Suppressor macrophage treated with lipopolysaccharide for 4 hours (primary cell): Measurements from ENCODE around the gene DMRT3.
"Not testable (repeated sequence)": the region's sequence is repeated elsewhere in the genome, so short reads cannot be mapped to it uniquely, and the experiment has no call there.

Source experiments
- DNase-seq: peaks from one replicate; pipeline ENCODE4 v3.0.0-alpha.2; 2020

The DMRT3 gene

DNA sequence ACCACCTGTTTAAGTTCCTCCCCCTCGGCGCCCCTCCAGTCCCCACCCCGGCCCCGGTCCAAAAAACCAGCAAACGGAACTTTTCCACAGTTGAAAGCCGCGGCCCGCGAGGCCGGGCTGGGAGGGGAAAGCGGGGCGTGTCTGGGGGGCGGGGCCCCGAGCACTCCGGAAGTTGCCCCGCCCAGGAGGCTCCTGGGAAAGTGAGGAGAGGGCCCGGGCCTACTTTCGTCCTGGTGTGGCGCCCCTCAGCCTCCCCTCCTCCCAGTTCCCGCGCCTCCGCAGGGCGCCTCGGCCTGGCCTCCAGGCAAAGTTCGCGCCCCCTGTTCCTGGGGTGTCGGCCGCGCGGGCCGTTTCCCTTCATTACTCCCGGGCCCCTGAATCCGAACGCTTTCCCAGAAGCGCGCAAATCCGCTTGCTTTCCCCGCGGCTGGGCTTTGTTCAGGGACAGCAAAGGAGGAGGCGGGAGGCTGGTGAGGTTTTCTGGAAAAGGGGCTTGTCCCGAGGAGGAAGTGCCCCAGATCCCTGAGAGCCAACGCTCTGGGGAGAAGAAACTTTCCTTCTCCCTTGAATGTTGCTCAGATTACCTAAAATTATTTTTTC is 4.5 kb upstream of the DMRT3 start:
- DNase-seq = peak; percentile 47

DNA sequence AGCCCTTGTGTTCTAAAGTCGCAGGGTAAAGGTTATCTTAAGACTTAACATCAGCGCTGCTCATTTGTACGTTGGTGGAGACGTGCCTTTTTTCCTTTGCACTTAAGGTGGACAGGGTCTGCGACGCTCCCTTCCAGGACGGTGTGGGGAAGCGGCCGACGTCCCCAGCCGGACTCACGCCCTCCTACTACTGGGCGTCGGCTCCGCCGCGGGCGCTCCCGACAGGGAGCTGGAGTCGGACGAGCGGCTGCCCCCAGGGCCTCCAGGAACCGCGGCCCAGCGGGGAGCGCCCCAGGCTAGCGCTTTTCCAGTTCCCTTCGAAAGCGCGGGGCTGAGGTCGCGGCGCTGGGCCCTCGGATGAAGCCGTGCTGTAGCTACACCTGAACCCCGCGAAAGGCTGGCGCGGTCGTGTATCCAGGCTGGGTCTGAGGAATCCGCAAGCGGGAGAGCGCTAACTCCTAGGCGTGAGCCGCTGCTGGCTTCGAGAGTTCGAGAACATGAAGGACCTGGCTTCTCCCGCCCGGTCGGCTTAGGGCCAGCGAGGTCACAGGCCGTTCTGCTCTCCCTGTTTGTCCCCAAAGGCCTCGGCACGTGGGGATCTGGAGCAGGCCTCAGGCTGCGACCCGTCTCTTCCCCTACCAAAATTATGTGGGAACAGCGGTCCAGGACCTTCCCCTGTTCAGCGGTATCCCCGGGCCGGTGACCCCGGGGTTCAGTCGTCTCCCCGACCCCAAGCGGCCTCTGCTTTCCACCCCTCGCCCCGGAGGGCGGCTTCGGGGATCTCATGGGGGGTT is 3.8 kb upstream of the DMRT3 start:
- DNase-seq = peak; percentile 13

DNA sequence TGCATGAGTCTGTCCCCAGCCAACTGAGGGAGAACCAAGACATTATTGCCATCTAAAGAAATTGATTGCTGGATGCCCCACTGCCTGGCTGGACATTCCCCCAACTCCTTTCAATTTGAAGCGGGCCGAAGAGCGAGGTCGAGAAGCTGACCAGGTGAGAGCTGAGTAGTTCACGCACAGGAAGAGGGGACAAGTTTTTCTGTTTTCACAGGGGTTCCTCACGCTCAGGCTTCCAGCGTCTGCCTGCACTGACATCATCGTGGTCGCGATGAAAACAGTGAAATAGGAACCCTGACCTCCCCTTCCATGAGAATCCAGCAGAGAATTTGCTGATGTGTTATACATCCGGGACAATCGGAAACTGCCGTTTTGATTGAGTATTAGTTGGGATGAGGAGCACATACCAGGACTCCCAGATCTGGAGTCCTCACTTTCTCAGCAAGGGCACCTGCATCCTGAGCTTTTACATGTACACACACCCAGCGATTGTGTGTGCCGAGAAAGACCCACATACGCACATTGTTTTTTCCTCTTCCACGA is 3.1 kb upstream of the DMRT3 start:
- no peak for DNase-seq

DNA sequence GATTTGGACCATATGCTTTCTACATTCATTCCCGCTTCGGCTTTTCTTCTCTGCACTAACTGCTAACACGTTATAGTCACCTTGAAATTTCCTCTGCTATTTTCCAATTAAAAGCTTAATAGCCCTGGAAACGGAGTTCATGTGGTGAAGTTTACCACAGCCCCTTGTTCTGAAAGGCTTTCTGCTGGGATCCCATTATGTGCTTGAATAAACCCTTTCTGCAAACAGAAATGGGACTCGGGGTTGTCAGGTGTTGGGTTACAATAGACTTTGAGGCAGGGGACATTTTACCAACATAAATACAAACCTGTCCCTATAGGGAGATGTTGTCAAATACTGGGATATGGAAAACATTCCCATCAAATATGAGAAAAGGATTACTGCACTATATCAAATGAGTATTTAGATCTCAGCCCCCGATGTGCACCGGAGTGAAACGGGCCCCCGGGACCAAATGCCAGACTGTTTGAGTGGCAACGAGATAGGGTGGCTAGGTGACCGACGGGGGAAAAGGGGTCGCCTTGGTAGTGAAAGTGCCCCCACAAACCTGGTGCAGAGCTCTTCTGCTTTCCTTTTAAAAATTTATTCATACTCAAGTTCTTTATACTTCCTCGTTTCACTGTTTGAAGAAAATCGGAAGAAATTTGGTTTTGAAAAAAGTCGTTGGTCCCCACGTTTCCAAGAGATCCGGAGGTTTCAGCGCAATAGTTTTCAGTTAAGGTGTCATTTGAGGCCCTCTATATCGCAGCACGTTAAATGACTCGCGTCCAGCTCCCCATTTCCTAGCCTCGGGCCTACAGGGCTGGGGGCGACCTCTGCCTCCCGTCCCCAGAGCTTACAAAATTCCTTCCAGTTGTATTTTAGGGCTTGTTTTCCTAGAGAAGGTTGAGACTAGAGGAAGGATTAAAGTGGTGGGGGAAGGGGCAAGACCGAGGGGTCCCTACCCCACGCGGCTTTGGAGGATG is 2.1 kb upstream of the DMRT3 start:
- DNase-seq = no peak

DNA sequence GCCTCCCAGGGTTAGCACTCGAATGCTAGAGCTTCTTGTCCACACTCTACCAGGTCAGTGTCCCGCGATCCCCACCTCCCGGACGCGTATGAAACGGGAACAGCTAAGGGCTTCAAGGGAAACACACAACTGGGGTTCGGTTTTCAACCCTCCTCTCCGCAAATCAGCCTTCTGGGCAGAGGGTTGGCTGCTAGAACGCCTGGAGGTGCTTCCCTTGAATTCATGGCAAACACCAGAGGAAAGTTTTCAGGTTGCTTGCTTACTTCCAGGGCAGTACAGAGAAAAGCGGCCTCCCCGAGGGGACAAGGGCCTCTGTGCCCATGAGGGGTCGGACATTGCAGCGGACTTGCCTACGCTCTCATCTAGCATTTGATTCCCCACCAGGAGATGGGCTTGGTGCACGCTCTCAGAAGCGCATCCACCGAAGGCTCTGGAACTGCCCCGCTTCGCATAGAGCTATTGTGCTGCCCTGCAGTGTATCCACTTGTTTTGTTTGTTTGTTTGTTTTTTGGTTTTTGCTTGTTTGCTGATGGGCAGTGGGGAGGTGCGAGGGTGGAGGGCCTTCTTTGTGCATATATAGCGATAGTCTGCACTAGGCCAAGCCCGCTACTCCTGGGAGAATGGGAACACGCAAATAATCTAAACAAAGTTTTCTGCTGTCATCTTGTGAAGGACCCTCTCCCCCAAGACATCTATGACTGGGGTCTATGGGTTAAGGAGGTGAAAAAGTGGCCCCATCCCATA is 1.3 kb upstream of the DMRT3 start:
- no peak for DNase-seq

DNA sequence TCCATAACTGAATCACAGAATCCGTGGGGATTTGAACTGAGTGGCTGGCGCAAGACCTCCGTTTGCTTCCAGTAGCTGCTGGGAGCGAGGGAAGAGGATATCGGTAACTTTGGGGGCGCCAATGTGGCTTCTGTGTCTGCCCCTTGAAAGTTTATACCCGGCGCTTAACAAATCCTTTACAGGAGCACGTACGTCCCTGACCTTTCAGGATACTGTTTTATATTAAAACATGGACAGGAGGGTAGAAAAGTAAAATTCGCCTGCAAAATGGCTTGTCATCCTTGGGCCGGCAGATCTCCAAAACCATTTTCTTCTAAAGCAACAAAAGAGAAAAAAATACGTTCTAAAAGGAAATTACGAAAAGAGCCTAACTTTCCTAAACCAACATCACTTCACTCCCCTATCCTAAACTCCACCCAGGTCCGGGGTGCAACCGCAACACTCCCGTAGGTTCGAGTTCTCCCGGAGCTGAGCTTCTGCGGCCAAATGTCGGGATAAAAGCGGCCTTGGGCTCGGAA is 656 bp upstream of the DMRT3 start:
- DNase-seq = no peak

DNA sequence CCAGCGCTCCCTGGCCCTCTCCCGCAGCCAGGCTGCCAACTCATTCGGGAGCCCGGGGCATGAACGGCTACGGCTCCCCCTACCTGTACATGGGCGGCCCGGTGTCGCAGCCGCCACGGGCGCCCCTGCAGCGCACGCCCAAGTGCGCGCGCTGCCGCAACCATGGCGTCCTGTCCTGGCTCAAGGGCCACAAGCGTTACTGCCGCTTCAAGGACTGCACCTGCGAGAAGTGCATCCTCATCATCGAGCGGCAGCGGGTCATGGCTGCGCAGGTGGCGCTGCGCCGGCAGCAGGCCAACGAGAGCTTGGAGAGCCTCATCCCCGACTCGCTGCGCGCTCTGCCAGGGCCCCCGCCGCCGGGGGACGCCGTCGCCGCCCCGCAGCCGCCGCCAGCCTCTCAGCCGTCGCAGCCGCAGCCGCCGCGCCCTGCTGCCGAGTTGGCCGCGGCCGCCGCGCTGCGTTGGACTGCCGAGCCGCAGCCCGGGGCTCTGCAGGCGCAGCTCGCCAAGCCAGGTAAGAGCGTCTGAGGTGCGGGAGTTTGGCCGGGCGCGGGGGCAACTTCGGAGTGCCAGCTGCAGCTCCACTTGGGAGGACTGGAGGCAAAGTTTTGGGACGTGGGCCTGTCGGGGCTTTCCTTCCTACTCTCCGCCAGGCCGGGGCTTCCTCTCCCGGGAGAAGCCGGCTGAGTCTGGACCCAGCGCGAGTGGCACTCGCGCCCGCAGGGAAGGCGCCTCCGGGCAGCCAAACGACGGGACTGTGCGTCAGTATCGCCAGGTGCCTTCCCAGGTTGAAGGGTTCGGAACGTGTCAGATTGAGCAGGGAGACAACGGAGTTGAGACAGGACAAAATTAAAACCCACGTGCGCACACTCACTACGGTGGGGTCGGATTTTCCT is 735 bp downstream of the DMRT3 start:
- no peak for DNase-seq

DNA sequence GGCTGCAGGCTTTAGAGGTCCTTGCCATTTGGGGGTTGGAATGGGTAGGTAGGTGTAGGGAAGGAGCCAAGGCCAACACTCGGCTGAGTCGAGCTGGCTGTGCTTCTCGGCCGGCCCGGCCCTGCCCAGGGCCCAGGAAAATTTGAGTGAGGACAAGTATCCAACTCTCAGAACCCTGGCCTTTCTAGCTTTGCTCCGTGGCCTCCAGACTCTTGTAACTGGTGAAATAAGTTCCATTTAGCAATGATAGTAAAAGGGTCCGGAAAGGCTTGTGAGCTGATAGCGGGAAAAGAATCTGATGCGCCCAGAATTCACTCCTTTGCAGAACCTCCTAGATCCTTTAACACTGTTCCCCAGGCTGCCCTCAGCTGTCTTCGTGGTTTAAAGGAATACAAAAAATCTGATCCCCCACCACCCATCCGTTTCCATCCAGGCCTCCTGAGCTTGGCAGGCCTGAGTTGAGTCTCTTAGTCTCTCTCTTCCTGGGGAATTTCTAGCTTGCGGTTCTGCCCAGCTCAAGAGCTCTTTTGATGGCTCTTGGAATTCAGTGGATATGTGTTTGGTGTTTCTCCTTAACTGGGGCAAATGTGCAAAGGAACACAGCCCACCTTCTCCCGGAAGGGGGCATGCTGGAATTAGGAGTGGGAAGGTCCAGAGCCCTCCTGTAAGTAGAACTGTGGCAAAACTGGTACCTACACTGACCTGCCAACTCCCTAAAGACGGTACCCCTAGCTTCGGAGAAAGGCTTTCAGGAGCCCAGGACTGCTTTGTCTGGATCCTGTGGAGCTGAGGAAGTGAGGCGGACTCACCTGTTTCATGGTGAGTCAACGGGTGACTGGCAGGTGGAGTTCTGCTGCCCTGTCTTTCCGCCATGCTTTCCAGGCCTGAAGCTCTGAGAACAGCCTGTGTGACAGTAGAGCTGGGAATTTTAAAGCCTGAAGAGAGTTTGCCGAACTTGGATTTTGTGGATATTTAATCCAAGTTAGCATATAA is 1.7 kb downstream of the DMRT3 start:
- DNase-seq = no peak

DNA sequence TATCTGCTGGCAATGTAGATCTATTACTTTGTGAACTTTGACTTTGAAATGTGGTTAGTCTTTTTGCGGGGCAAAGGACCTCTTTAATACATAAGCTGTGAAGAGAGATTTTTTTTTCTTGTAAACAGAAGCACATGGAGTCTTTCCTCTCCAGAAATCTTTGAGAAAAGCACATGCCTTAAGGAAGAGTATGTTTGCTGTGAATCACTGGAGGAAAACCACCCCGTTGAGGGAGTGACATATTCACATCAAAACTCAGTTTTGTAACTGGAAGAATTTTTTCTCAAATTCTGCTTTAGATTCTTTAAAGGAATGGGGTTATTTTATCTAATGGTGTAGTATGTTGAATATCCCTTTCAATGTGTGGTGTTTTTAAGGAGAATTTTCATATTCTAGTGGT is 3.5 kb downstream of the DMRT3 start:
- no peak for DNase-seq

DNA sequence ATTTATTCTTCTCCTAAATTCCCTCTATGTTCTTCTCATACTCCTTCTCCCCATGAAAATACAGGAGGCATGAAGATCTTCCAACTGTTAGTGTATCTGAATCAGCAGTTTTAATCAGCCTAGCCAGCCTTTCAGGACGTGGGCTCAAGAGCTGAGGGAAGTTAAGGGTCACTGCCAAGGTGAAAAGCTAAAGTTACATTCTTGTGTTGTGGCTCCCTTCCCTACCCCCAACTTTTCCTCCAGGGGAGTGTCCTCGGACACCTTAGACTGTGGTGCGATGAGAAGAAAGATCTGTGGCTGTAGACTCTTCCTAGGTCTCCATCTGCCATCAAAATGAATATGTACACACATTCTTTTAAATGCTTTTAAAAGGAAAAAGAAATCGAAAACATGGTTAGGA is 4.2 kb downstream of the DMRT3 start:
- no peak for DNase-seq

DNA sequence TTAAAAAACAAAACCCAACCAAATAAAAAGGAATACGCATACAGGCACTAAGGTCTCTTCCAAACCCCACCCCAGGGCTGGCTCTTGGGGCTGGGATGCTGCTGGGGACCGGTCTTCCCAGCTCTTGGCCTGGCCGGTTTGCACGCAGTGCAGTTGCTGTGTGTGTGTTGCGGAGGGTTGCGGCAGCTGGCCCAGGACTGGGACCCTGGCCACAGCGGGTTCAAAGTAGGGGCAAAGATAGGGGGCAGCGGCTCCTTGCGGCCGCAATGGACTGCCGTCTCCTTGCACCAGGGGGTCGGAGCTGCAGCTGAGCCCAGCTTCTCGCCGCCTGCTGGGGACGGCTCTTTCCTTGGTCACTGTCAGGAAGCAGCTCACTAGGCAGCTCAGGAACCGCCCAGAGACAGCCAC is 5.0 kb downstream of the DMRT3 start:
- no peak for DNase-seq

DNA sequence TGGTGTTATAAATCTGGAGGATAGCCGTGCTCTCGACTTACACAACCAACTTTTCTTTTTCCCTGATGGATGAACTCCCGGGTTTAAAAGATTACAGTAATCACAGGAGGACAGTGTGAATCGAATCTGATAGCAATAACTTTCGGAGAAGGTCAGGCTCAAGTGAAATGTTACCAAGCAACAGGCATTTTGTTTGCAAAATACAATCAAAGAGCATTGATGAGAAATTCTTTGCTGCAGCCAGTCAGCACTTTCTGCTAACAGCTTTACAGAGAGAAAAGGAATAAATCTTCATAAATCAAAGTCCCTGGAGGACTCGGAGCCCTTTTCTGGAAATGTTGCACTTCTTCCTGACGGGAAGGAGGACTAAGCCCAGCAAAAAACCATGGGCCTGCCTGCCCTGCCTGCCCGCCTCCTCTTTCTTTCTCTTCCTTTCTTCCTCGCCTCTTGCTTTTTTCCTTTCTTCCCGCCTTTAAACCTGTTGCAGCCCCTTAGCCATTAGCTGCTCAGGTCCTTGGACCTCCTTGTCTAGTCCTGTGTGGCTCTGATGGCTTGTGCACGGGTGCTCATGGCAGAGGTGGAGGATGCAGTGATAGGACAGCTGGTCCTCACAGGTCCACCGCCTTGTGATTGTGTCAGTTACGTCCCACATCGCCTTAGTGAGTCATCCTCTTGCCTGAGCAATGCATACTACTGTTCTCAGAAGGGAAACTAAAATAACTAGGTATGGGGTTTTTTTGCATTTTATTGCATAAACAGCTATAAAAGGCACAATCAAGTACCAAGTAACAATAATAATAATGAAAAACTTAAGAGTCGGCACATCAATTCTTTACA is 6.2 kb downstream of the DMRT3 start:
- no peak for DNase-seq

DNA sequence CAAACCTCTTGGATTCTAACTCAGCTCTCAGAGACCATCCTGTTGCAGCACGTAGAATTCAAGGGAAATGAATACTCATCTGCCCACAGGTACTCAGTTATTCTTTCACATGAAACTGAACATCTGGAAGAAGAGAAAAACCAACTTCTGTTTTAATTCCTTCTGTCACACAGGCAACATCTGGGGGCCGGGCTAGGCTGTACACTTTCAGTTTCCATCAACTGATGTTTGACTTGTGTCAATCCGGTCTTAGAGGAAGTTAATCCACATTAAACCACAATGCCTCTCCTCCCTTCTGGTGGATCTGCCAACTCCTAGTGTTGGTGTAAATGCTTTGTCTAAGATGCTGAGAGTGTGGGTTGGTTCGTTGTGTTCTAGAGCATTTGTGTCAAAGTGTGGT is 17.6 kb downstream of the DMRT3 start:
- peak; percentile 73 for DNase-seq

DNA sequence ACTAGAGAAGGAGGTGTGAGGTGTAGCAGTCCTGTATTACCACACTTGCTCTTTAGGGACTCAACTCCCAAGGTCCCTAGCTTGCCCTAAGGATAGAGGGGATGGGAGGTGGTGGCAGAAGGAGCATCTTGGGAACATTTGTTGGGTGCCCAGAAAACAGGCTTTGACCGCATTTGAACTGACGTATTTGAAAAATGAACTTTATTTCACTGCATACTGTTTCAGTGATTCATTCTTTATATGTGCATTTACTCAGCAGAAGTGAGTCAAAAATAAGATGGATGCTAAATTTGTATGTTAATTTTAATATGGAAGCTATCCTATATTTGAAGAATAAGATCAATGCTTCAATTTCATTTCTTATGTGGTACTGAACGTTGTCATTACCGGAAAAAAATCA is 18.7 kb downstream of the DMRT3 start:
- no peak for DNase-seq

DNA sequence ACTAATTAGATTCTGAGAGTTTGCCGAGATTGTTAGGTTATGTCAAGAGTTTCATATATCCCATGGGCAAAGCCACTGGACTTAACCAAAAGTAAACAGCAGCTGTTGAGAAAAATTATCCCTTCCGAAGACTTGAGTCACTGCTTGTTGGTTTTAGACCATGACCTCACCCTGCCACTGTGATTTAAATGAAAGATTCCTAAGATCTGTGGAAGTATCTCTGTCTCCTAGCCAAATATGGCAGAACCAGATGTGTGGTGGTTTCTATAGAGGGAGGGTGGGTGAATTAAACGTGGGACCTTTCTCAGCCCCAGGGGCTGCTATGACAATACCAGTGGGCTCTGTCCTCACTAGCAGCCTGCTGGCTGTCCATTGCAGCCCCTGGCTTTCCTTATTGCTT is 19.3 kb downstream of the DMRT3 start:
- no peak for DNase-seq

DNA sequence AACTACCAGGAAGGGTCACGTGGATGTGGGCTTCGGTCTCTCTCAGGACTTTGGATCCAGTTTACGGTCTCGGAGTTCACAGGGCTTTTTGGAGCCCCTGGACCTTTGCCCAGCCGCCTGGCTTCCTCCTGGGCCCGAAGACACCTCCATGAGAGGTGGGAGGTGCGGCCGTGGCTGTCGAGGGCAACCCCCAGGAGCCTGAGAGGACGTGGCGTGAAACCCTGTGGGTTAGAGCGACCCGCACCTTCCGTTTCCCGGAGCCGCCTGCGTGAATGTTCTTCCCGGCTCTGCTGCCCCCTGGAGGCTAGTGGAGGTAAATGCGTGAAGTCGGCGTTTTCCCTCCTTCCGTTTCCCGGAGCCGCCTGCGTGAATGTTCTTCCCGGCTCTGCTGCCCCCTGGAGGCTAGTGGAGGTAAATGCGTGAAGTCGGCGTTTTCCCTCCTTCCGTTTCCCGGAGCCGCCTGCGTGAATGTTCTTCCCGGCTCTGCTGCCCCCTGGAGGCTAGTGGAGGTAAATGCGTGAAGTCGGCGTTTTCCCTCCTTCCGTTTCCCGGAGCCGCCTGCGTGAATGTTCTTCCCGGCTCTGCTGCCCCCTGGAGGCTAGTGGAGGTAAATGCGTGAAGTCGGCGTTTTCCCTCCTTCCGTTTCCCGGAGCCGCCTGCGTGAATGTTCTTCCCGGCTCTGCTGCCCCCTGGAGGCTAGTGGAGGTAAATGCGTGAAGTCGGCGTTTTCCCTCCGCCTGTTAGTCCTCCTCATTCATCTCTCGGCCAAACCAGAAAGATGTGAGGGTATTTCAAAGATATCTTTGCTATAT is 22.1 kb downstream of the DMRT3 start:
- DNase-seq = not testable (repeated sequence)

DNA sequence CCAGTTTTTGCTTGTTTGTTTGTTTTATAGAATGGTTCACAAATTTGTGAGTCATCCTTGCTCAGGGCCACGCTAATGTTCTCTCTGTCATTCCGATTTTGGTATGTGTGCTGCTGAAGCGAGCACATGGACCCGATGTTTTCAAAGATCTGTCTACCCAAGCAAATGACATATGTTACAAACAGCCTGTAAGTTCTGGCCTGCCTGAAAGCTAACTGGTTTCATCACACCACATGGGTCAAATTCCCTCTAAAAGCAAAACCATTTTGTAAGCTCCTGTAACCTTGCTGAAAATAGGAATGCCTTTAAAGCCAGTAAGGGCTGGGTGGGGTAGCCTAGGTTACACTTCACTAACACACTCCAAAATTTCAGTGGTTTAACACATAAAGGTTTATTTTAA is 25.4 kb downstream of the DMRT3 start:
- DNase-seq = no peak

DNA sequence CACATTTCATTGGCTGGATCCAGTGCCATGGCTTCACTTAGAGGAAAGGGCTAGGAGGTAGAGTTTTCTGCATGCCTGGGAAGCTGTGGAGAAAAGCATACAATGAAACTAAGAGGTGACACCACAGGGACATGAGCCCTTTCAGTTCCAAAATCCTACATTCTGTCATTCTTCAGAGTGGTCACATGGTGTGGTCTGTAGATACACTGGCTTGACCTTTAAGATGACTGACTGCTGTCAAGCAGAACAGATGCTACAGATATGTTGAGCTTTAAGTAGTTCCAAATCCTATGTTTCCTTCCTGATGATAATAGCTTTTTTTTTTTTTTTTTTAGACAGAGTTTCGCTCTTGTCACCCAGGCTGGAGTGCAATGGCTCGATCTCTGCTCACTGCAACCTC is 26.2 kb downstream of the DMRT3 start:
- no peak for DNase-seq
